ENCODE measurements around the gene MGAT4B.

GRCh38 chr5:179829732-179830435 lies 23.2 kb upstream of the MGAT4B start:
- no peak for TF ChIP-seq CREB5 (CRISPR knock-in tag; IDR thresholded peaks at IDR 0.05; ENCODE audit: low read depth)
- TF ChIP-seq CSRNP3 (CRISPR knock-in tag; IDR thresholded peaks at IDR 0.05), result no peak
- no peak for TF ChIP-seq SNAI2 (CRISPR knock-in tag; IDR thresholded peaks at IDR 0.05)
- TF ChIP-seq ZNF70 (CRISPR knock-in tag; IDR thresholded peaks at IDR 0.05), result no peak
- no peak for TF ChIP-seq RARB (CRISPR knock-in tag; IDR thresholded peaks at IDR 0.05)
- TF ChIP-seq ZNF8 (CRISPR knock-in tag; IDR thresholded peaks at IDR 0.05), result no peak
- no peak for TF ChIP-seq ZFP3 (CRISPR knock-in tag; IDR thresholded peaks at IDR 0.05)
- no peak for TF ChIP-seq ZFP30 (CRISPR knock-in tag; IDR thresholded peaks at IDR 0.05)
- TF ChIP-seq ESRRG (CRISPR knock-in tag; IDR thresholded peaks at IDR 0.05), result no peak
- no peak for TF ChIP-seq ARNTL (CRISPR knock-in tag; IDR thresholded peaks at IDR 0.05; ENCODE audit: borderline replicate concordance, low read depth)
- no peak for TF ChIP-seq ZNF565 (CRISPR knock-in tag; conservative IDR thresholded peaks at IDR 0.05; ENCODE audit: low read depth)

Measured in SK-N-SH treated with all-trans-retinoic acid at 6 μM for 48 hours (cell line).